ENCODE results near the gene ZFP64. TPM values are rescaled to one million over a fixed set of nuclear protein-coding genes. Genes with fewer than 3 reads are reported as not detected.
"Not testable (repeated sequence)": the region's sequence is repeated elsewhere in the genome, so short reads cannot be mapped to it uniquely, and the experiment has no call there.

ZFP64 gene
- total RNA-seq, 3 donors from 2014 or later (not counting 1 experiment from before 2014, with no cell fraction given), result 11.7 to 14.8 (median 13.9) TPM

DNA sequence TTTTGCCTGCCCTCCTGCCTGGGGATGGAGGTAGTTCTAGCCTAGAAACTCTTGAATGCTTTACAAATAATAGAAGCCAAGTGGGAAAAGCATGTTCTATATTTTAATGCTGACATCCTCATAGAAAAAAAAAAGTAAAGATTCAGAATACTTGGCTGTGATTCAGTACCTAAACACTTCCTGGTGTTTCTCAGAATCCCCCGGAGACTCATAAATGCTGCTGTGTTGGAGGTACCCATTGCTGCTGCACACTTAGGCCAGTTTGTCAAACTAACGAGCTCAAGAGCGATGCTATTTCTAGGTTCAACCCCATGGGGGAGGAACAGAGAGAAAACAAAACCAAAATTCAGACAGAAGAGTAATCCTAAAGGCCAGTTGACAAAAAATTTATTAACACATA, 38.8 kb upstream of the ZFP64 start:
- H3K4me3 ChIP-seq (ENCODE audit: low read length), result no peak overlapping the region
- H3K4me1 Mint-ChIP-seq, result no peaks in the 10 kb centered on the region
- no peaks in the 10 kb centered on the region for H3K36me3 ChIP-seq (ENCODE audit: control insufficient read depth, insufficient read depth, low read length)
- no peaks in the 10 kb centered on the region for H3K27me3 ChIP-seq (ENCODE audit: control insufficient read depth, insufficient read depth, low read length)
- H3K9me3 ChIP-seq (ENCODE audit: control insufficient read depth, insufficient read depth, low read length), result no peaks in the 10 kb centered on the region
- no peaks in the 10 kb centered on the region for H3K9me3 Mint-ChIP-seq
- intact Hi-C loops (cut with micrococcal nuclease), result no loop called here
- no peak for DNase-seq
- H3K36me3 Mint-ChIP-seq, result no peaks in the 10 kb centered on the region
- H3K27ac Mint-ChIP-seq, result no peak overlapping the region
- 63% methylated on average over 3 of the region's 3 CpGs for WGBS (ENCODE audit: insufficient coverage)
- no peak overlapping the region for H3K4me3 Mint-ChIP-seq
- peaks cover 14 to 60% of the 10 kb centered on the region in 2 donors for H3K27me3 Mint-ChIP-seq (ENCODE audit: low read depth in 2 of 2)
- H3K4me1 ChIP-seq (ENCODE audit: control insufficient read depth, insufficient read depth, low read length), result no peaks in the 10 kb centered on the region
- no peak for ATAC-seq
- H3K27ac ChIP-seq (ENCODE audit: low read length), result no peak overlapping the region
- no peak for TF ChIP-seq CTCF (IDR thresholded peaks at IDR 0.05)

GRCh38 chr20:52229346-52229745, 37.8 kb upstream of the ZFP64 start:
- H3K4me1 Mint-ChIP-seq; intact Hi-C loops (cut with micrococcal nuclease): not testable (repeated sequence)

DNA sequence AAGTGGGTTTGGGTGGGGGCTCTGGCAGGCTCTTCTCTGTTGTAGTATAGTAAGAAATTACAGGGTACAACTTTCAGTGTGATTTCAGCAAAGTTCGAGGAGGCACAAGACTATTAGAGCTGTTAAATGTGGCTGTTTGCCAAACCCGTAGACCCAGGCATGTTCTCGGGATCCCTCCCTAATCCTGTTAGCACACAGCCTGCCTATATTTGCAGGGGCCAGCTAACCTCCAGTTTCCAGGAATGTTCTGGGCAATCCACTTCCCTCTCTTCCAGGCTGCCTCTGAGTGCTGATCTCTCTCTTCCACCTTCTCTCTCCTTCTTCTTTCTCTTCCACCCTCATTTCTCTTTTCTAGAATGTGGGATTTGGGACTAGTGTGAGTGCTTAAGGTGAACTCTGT, 34.8 kb upstream of the ZFP64 start:
- TF ChIP-seq CTCF (IDR thresholded peaks at IDR 0.05), result no peak
- no peaks in the 10 kb centered on the region for H3K36me3 ChIP-seq (ENCODE audit: control insufficient read depth, insufficient read depth, low read length)
- no peak overlapping the region for H3K4me3 Mint-ChIP-seq
- intact Hi-C loops (cut with micrococcal nuclease), result no loop called here
- H3K27me3 Mint-ChIP-seq (ENCODE audit: low read depth in 2 of 2), result peaks cover 14 to 35% of the 10 kb centered on the region in 2 donors
- H3K27ac ChIP-seq (ENCODE audit: low read length), result no peak overlapping the region
- no peaks in the 10 kb centered on the region for H3K4me1 ChIP-seq (ENCODE audit: control insufficient read depth, insufficient read depth, low read length)
- no peak overlapping the region for H3K4me3 ChIP-seq (ENCODE audit: low read length)
- H3K9me3 Mint-ChIP-seq, result peaks cover 0 to 4% of the 10 kb centered on the region in 2 donors
- 82% methylated on average over 3 of the region's 3 CpGs for WGBS (ENCODE audit: insufficient coverage)
- no peaks in the 10 kb centered on the region for H3K27me3 ChIP-seq (ENCODE audit: control insufficient read depth, insufficient read depth, low read length)
- no peak for DNase-seq
- H3K27ac Mint-ChIP-seq, result no peak overlapping the region
- ATAC-seq, result no peak
- H3K4me1 Mint-ChIP-seq, result no peaks in the 10 kb centered on the region
- H3K9me3 ChIP-seq (ENCODE audit: control insufficient read depth, insufficient read depth, low read length), result no peaks in the 10 kb centered on the region
- peaks cover 6% of the 10 kb centered on the region for H3K36me3 Mint-ChIP-seq

More at GRCh38 chr20:52229346-52229745, 37.8 kb upstream of the ZFP64 start:
- H3K4me1 ChIP-seq (ENCODE audit: control insufficient read depth, insufficient read depth, low read length); ATAC-seq; H3K27ac ChIP-seq (ENCODE audit: low read length); H3K9me3 Mint-ChIP-seq; H3K9me3 ChIP-seq (ENCODE audit: control insufficient read depth, insufficient read depth, low read length); H3K36me3 Mint-ChIP-seq; H3K27ac Mint-ChIP-seq; H3K4me3 Mint-ChIP-seq; H3K27me3 ChIP-seq (ENCODE audit: control insufficient read depth, insufficient read depth, low read length); H3K36me3 ChIP-seq (ENCODE audit: control insufficient read depth, insufficient read depth, low read length); DNase-seq; H3K4me3 ChIP-seq (ENCODE audit: low read length): not testable (repeated sequence)
- WGBS (ENCODE audit: insufficient coverage), result 80% methylated on average over 1 of the region's 1 CpG
- H3K27me3 Mint-ChIP-seq (ENCODE audit: low read depth in 2 of 2), result peaks cover 14 to 51% of the 10 kb centered on the region in 2 donors

GRCh38 chr20:52224920-52225319, 33.3 kb upstream of the ZFP64 start:
- Histone ChIP-seq H3K27ac (ENCODE audit: low read length) (no peak overlapping the region), H3K4me1 (ENCODE audit: control insufficient read depth, insufficient read depth, low read length) (no peaks in the 10 kb centered on the region), H3K36me3 (ENCODE audit: control insufficient read depth, insufficient read depth, low read length) (no peaks in the 10 kb centered on the region), H3K4me3 (ENCODE audit: low read length) (no peak overlapping the region), H3K27me3 (ENCODE audit: control insufficient read depth, insufficient read depth, low read length) (no peaks in the 10 kb centered on the region), H3K9me3 (ENCODE audit: control insufficient read depth, insufficient read depth, low read length) (peaks cover 14% of the 10 kb centered on the region)
- ATAC-seq, result no peak
- H3K27ac Mint-ChIP-seq, result no peak overlapping the region
- no peak overlapping the region for H3K4me3 Mint-ChIP-seq
- no peak for DNase-seq
- H3K36me3 Mint-ChIP-seq, result peaks cover 7% of the 10 kb centered on the region
- H3K9me3 Mint-ChIP-seq, result peaks cover 0 to 5% of the 10 kb centered on the region in 2 donors
- H3K27me3 Mint-ChIP-seq (ENCODE audit: low read depth in 2 of 2), result peaks cover 14 to 25% of the 10 kb centered on the region in 2 donors
- intact Hi-C loops (cut with micrococcal nuclease), result no loop called here
- H3K4me1 Mint-ChIP-seq, result no peaks in the 10 kb centered on the region
- 84% methylated on average over 3 of the region's 3 CpGs for WGBS (ENCODE audit: insufficient coverage)
- no peak for TF ChIP-seq CTCF (IDR thresholded peaks at IDR 0.05)

DNA sequence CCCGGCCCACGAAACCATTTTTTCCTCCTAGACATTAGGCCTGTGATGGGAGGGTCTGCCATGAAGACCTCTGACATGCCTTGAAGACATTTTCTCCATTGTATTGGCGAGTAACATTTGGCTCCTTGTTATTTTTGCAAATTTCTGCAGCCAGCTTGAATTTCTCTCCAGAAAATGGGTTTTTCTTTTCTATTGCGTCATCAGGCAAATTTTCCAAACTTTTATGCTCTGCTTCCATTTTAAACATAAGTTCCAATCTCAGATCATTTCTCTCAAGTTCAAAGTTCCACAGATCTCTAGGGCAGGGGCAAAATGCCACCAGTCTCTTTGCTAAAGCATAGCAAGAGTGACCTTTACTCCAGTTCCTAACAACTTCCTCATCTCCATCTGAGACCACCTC, 29.8 kb upstream of the ZFP64 start:
- WGBS (ENCODE audit: insufficient coverage), result 82% methylated on average over 4 of the region's 4 CpGs
- H3K9me3 Mint-ChIP-seq; H3K36me3 ChIP-seq (ENCODE audit: control insufficient read depth, insufficient read depth, low read length); intact Hi-C loops (cut with micrococcal nuclease); H3K4me3 Mint-ChIP-seq; H3K27me3 ChIP-seq (ENCODE audit: control insufficient read depth, insufficient read depth, low read length); H3K4me3 ChIP-seq (ENCODE audit: low read length); ATAC-seq; H3K27ac ChIP-seq (ENCODE audit: low read length); DNase-seq; H3K27ac Mint-ChIP-seq; H3K4me1 ChIP-seq (ENCODE audit: control insufficient read depth, insufficient read depth, low read length); H3K4me1 Mint-ChIP-seq: not testable (repeated sequence)
- peaks cover 14% of the 10 kb centered on the region for H3K9me3 ChIP-seq (ENCODE audit: control insufficient read depth, insufficient read depth, low read length)
- peaks cover 15% of the 10 kb centered on the region for H3K36me3 Mint-ChIP-seq
- H3K27me3 Mint-ChIP-seq (ENCODE audit: low read depth in 2 of 2), result peaks cover 11 to 31% of the 10 kb centered on the region in 2 donors

- DNase-seq; H3K4me1 Mint-ChIP-seq; H3K36me3 ChIP-seq (ENCODE audit: control insufficient read depth, insufficient read depth, low read length); H3K4me1 ChIP-seq (ENCODE audit: control insufficient read depth, insufficient read depth, low read length); H3K9me3 Mint-ChIP-seq; H3K4me3 Mint-ChIP-seq; H3K27ac Mint-ChIP-seq; intact Hi-C loops (cut with micrococcal nuclease); H3K27ac ChIP-seq (ENCODE audit: low read length); ATAC-seq; H3K4me3 ChIP-seq (ENCODE audit: low read length); H3K27me3 ChIP-seq (ENCODE audit: control insufficient read depth, insufficient read depth, low read length): not testable (repeated sequence)
- Mint-ChIP-seq H3K36me3 (peaks cover 15% of the 10 kb centered on the region), H3K27me3 (ENCODE audit: low read depth in 2 of 2) (peaks cover 11 to 27% of the 10 kb centered on the region in 2 donors)
- peaks cover 14% of the 10 kb centered on the region for H3K9me3 ChIP-seq (ENCODE audit: control insufficient read depth, insufficient read depth, low read length)
These were observed 29.3 kb upstream of the ZFP64 start for GRCh38 chr20:52220891-52221290.
